Heart right ventricle (tissue), 16 donors: ENCODE data around the gene IQSEC3. TPM values are rescaled to one million over a fixed set of nuclear protein-coding genes. Genes with fewer than 3 reads are reported as not detected.
A peak's percentile ranks its signal among the peaks of the same experiment; 100 is the strongest.

Source experiments
- ATAC-seq, 8 donors: fragments of 200-7000 bp; cut with Tn5 transposase; one replicate each; pipeline ENCODE4 v1.9.1; 2020; ENCODE audit warnings: mild to moderate bottlenecking in 8 of 8, moderate library complexity in 8 of 8, moderate number of reproducible peaks in 1 of 8
- DNase-seq, 2 donors: peaks; one replicate each; pipeline ENCODE4 v3.0.0-alpha.2; 2020
- H3K27ac ChIP-seq, 10 donors: fragments of 200-600 bp; sonication (generic) in 2 of 10; one replicate each; pipeline versions ENCODE4 v1.5.0 to v1.8.0; 2020 to 2022; ENCODE audit warnings: mild to moderate bottlenecking in 3 of 10
- H3K27me3 ChIP-seq, 7 donors: fragments of 200-600 bp; one replicate each; pipeline ENCODE4 v1.8.0; 2021 to 2022; ENCODE audit warnings: mild to moderate bottlenecking in 2 of 7
- H3K36me3 ChIP-seq, 9 donors: fragments of 200-600 bp; sonication (generic) in 1 of 9; one replicate each; pipeline versions ENCODE4 v1.5.0 to v1.8.0; 2020 to 2022; ENCODE audit warnings: mild to moderate bottlenecking in 2 of 9
- H3K4me1 ChIP-seq, 9 donors: fragments of 200-600 bp; sonication (generic) in 1 of 9; one replicate each; pipeline versions ENCODE4 v1.5.0 to v1.8.0; 2020 to 2022; ENCODE audit warnings: mild to moderate bottlenecking in 4 of 9
- H3K4me3 ChIP-seq, 10 donors: fragments of 200-600 bp; sonication (generic) in 2 of 10; one replicate each; pipeline versions ENCODE4 v1.5.0 to v1.8.0; 2020 to 2022; ENCODE audit warnings: mild to moderate bottlenecking in 7 of 10, moderate library complexity in 2 of 10
- H3K9me3 ChIP-seq, 11 donors: fragments of 200-600 bp in 10 of 11; sonication (generic) in 2 of 11; one replicate each; pipeline versions ENCODE4 v1.5.0 to v1.8.0; 2013 to 2022; ENCODE audit warnings: mild to moderate bottlenecking in 2 of 11, control low read depth in 1 of 11, moderate library complexity in 1 of 11
- WGBS, 2 donors: extraction: QIAGEN DNeasy Blood & Tissue Kit; methylation state at CpG; one replicate each; pipeline ENCODE4 v1.1.7; 2013; ENCODE audit warnings: inconsistent platforms in 1 of 2; 5-methylcytosine and 5-hydroxymethylcytosine counted together
- intact Hi-C, 10 donors: fragments of 100-400 bp; cut with DNase I; formaldehyde crosslinking; loops; one replicate each; pipeline versions ENCODE4 v1.11.1 to v1.14.2; 2022
- polyA plus RNA-seq, 2 donors: library from polyadenylated mRNA; stranded (reverse); fragments of 200-250 nt; gene quantifications; one replicate each; pipeline ENCODE4 v1.2.3, GENCODE V29; 2013
- total RNA-seq, 10 donors: library from RNA; stranded (reverse); fragmentation: NEBNext Ultra II Directional in 3 of 10; extraction: Animal tissue kit (Norgen Biotek cat#: 25700) in 3 of 10; gene quantifications; one replicate each; pipeline versions ENCODE4 v1.2.1 to v1.2.4, GENCODE V29; 2021 to 2023
- TF ChIP-seq, protein P1 (sequence below), 9 donors: fragments of 200-600 bp; sonication (generic) in 2 of 9; IDR thresholded peaks; one replicate each; pipeline versions ENCODE4 v1.5.0 to v1.8.0; 2021 to 2022; ENCODE audit warnings: antibody characterized with exemption in 9 of 9, mild to moderate bottlenecking in 5 of 9, moderate library complexity in 1 of 9
- donor health status: Arrhythmogenic right ventricular cardiomyopathy.
- donor health status: ischemic (EF 13 %, LVEDD 7.1; RV severe dilation, severe dysfunction).
- donor health status: healthy with polysubstance abuse.
- donor health status: DM: no; HTN: yes; CAD: no.
- donor health status: DM: no; HTN: no; CAD: no.
- donor health status: ischemic (EF 25% LVEDD 6.9; RV normal size, moderate dysfunction).
- donor health status: ischemic (EF 25% LVEDD 5.7; RV mildly dilated, moderate dysfunction).
- donor health status: healthy.
- donor health status: DM: yes; HTN: yes; CAD: no.
- donor health status: Ischemic cardiomyopathy.
- donor health status: ischemic (EF 35%, LVEDD 5.7; RV mildly dilated, moderate dysfunction).
- donor health status: nonischemic (EF 11% LVEDD 7.7; RV severe dilation, severe dysfunction).
- donor health status: DM: yes; HTN: yes; CAD: no.
- donor health status: PGD.
- donor health status: ischemic (EF 29% LVEDD 5.4; RV normal size, mild dysfunction).
- donor health status: nonischemic (EF 23%, LVEDD 6.1; RV moderate dilation, normal function).

IQSEC3 gene
- total and polyA plus RNA-seq, 12 donors = 0.30 to 2.7 (median 1.1) TPM

DNA sequence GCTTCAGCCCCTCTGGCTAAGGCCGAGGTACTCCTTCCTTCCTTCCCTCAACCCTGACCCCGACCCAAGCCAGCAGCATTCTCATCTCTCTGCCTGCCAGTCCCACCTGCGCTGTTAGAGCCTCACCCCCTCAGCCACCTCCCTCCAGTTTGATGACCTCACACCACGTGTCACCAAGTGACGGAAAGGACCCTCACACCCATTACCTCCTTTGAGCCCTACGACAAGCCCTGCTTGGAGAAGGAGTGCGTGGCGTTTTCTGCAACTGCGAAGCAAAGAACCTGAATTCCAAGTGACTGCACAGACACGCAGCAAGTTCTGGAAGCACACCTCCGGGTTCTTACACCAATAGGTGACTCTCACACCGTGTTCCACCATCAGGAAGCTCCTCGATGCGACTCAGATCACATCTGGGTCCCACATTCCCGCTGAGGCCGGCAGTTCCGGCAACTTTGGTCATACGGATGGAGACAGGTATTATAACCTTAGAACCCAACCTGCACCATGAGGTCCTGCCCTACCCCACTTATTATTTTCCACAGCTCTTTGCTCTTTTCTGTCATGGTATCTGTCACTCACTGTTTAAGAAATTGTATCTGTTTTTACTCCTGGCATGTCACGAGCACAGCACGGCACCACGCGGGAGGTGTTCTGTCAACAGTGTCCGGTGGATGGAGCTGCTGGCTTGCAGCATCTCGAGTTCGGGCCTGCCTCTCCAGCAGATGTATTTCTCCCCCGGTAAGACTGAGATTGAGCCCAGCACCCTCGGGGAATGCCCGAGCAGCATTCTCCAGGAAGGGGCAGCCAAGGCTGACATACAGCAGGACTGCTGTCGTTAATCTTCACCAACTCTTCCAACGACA, 152.4 kb downstream of the IQSEC3 start:
- no peak overlapping the region for H3K4me3 ChIP-seq
- H3K27me3 ChIP-seq = no peaks in the 10 kb centered on the region
- ATAC-seq (no peak), DNase-seq (no peak)
- H3K36me3 ChIP-seq = no peaks in the 10 kb centered on the region
- intact Hi-C loops = no loop called here
- no peak overlapping the region for H3K27ac ChIP-seq
- TF ChIP-seq, protein P1, sequence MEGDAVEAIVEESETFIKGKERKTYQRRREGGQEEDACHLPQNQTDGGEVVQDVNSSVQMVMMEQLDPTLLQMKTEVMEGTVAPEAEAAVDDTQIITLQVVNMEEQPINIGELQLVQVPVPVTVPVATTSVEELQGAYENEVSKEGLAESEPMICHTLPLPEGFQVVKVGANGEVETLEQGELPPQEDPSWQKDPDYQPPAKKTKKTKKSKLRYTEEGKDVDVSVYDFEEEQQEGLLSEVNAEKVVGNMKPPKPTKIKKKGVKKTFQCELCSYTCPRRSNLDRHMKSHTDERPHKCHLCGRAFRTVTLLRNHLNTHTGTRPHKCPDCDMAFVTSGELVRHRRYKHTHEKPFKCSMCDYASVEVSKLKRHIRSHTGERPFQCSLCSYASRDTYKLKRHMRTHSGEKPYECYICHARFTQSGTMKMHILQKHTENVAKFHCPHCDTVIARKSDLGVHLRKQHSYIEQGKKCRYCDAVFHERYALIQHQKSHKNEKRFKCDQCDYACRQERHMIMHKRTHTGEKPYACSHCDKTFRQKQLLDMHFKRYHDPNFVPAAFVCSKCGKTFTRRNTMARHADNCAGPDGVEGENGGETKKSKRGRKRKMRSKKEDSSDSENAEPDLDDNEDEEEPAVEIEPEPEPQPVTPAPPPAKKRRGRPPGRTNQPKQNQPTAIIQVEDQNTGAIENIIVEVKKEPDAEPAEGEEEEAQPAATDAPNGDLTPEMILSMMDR (IDR thresholded peaks at IDR 0.05) = no peak
- H3K9me3 ChIP-seq = no peaks in the 10 kb centered on the region
- H3K4me1 ChIP-seq = peaks cover 0 to 9% (median 0%) of the 10 kb centered on the region in 9 donors
- 65 to 75% methylated on average over 30 of the region's 30 CpGs for WGBS, 2 donors

DNA sequence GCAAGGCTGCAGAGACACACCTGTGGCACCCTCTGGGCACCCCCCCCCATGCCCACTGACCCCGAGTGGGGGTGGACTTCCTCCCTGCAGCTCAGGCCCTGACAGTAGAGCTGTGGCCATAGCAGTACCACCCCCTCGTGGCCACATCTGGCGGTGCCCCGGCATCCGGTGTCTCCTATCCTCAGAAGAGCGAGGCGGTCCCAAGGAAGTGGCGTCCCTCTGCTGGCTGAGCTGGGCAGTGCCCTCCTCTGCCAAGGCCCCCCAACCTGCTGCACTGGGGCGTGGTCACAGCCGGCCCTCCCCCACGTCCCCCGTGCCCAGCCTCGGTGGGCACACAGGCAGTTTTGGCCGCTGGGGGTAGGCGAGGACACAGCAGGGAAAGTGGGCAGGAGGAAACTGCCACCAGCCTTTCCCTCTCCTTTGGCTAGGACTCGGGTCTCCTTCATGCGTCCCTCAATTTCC, 153.4 kb downstream of the IQSEC3 start:
- TF ChIP-seq, protein P1 (IDR thresholded peaks at IDR 0.05) = peak; percentile 16 to 76 (median 56)
- Histone ChIP-seq H3K9me3 (no peaks in the 10 kb centered on the region), H3K27ac (no peak overlapping the region), H3K36me3 (no peaks in the 10 kb centered on the region), H3K27me3 (no peaks in the 10 kb centered on the region), H3K4me3 (no peak overlapping the region), H3K4me1 (peaks cover 0 to 9% (median 0%) of the 10 kb centered on the region in 9 donors)
- DNase-seq (peak; percentile 35 to 67), ATAC-seq (peak; percentile 53 to 79 (median 67))
- 41 to 53% methylated on average over 17 of the region's 17 CpGs for WGBS, 2 donors
- intact Hi-C loops = no loop called here

DNA sequence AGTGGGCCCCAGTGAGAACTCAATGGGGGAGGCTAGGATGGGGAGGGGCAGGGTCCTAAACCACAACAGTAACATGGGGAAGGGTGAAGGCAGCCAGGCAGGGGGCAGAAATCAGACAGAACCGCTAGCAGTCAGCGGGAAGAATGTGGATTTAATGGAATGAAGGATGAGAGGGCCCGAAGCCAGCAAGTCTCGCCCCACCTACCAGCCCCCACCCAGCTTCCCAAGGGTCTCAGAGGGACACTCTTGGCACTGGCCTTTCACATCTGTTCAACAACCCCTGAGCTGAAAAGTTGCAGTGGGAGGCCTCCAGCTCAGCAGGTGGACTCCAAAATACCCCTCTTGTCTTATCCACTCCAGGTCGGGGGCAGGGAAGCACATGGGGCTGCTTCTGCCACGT, 153.9 kb downstream of the IQSEC3 start:
- H3K4me1 ChIP-seq = peaks cover 0 to 9% (median 0%) of the 10 kb centered on the region in 9 donors
- no peak overlapping the region for H3K27ac ChIP-seq
- ATAC-seq = no peak
- H3K9me3 ChIP-seq = no peaks in the 10 kb centered on the region
- intact Hi-C loops = no loop called here
- H3K36me3 ChIP-seq = no peaks in the 10 kb centered on the region
- whole genome bisulfite sequencing, 2 donors = 71 to 72% methylated on average over 6 of the region's 6 CpGs
- TF ChIP-seq, protein P1 (IDR thresholded peaks at IDR 0.05) = no peak
- no peaks in the 10 kb centered on the region for H3K27me3 ChIP-seq
- DNase-seq = no peak
- H3K4me3 ChIP-seq = no peak overlapping the region

DNA sequence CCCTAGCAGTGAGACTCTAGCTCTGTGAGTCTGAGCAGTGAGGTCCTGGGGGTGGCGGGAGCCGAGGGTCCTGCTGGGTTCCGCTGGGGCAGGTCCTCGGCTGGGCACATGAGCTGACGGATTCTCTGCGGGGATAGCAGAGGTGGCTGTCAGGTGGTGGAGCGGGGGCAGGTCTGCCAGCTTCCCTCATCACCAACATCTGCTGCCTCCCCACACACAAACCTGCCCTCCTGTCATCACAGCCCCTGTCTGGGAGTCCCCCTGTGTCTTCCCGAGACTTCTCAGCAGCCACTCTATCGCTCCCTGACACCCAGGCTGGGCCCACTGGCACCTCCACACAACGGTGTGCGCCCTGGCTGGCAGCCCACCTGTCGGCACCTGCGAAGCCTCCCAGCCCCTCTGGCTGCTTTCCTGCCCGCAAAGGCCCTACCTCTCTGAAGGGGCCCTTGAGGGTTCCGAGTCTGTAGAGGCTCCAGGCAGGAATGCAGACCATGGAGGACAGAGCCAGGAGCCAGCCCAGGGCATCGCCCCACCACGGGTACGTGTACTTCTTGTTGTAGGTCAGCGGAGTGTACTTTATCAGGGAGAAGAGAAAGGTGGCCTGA, 154.5 kb downstream of the IQSEC3 start:
- peaks cover 0 to 9% (median 0%) of the 10 kb centered on the region in 9 donors for H3K4me1 ChIP-seq
- WGBS, 2 donors = 80 to 89% methylated on average over 19 of the region's 19 CpGs
- H3K9me3 ChIP-seq = no peaks in the 10 kb centered on the region
- TF ChIP-seq, protein P1 (IDR thresholded peaks at IDR 0.05) = no peak
- H3K27ac ChIP-seq = no peak overlapping the region
- ATAC-seq (no peak), DNase-seq (no peak)
- H3K27me3 ChIP-seq = no peaks in the 10 kb centered on the region
- intact Hi-C loops = no loop called here
- H3K4me3 ChIP-seq = no peak overlapping the region
- no peaks in the 10 kb centered on the region for H3K36me3 ChIP-seq
